Neural progenitor cell (in vitro differentiated cells): Measurements from ENCODE around the gene AGPS.

Experiments used
- EZH2phosphoT487 ChIP-seq: fragments of 200-600 bp; sonication (generic); IDR thresholded peaks from 2 replicates; pipeline ENCODE4 v1.6.1; 2017; ENCODE audit warnings: antibody characterized with exemption
- TF ChIP-seq, protein P1 (sequence below): fragments of 200-600 bp; sonication (generic); IDR thresholded peaks from 2 replicates; pipeline ENCODE4 v1.5.1; 2017; ENCODE audit warnings: antibody characterized with exemption, mild to moderate bottlenecking

- TF ChIP-seq, protein P1, sequence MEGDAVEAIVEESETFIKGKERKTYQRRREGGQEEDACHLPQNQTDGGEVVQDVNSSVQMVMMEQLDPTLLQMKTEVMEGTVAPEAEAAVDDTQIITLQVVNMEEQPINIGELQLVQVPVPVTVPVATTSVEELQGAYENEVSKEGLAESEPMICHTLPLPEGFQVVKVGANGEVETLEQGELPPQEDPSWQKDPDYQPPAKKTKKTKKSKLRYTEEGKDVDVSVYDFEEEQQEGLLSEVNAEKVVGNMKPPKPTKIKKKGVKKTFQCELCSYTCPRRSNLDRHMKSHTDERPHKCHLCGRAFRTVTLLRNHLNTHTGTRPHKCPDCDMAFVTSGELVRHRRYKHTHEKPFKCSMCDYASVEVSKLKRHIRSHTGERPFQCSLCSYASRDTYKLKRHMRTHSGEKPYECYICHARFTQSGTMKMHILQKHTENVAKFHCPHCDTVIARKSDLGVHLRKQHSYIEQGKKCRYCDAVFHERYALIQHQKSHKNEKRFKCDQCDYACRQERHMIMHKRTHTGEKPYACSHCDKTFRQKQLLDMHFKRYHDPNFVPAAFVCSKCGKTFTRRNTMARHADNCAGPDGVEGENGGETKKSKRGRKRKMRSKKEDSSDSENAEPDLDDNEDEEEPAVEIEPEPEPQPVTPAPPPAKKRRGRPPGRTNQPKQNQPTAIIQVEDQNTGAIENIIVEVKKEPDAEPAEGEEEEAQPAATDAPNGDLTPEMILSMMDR: no peak
- no peak for TF ChIP-seq EZH2phosphoT487
Measured at GRCh38 chr2:177579486-177580036, 187.0 kb downstream of the AGPS start.
